Testis (tissue), 3 donors: ENCODE data around the gene MACROD2. TPM values are rescaled to one million over a fixed set of nuclear protein-coding genes. Genes with fewer than 3 reads are reported as not detected.

ENCODE experiments used
- DNase-seq: peaks from one replicate; pipeline ENCODE4 v3.0.0-alpha.2; 2019
- H3K27ac ChIP-seq, 2 donors: fragments of 200-600 bp; sonication (generic); one replicate each; pipeline ENCODE4 v1.5.1; 2019
- H3K27me3 ChIP-seq: fragments of 200-600 bp; sonication (generic); one replicate; pipeline ENCODE4 v1.5.1; 2019
- H3K36me3 ChIP-seq: fragments of 200-600 bp; sonication (generic); one replicate; pipeline ENCODE4 v1.5.1; 2017; ENCODE audit warnings: low read depth; ENCODE audit errors: missing control alignments
- H3K4me1 ChIP-seq: fragments of 200-600 bp; sonication (generic); one replicate; pipeline ENCODE4 v1.5.1; 2019
- H3K4me3 ChIP-seq, 2 donors: fragments of 200-600 bp; sonication (generic); one replicate each; pipeline ENCODE4 v1.5.1; 2017 to 2019
- H3K9me3 ChIP-seq: fragments of 200-600 bp; sonication (generic); one replicate; pipeline ENCODE4 v1.5.1; 2017
- CTCF ChIP-seq, 3 experiments: fragments of 450-650 bp in 2 of 3; fragments of 200-600 bp in 1 of 3; sonication (generic) in 1 of 3; IDR thresholded peaks; one replicate each; pipeline ENCODE4 v1.5.1; 2016 to 2019; ENCODE audit warnings: antibody characterized with exemption in 3 of 3, mild to moderate bottlenecking in 2 of 3, moderate library complexity in 1 of 3
- POLR2A ChIP-seq: fragments of 450-650 bp; IDR thresholded peaks from one replicate; pipeline ENCODE4 v1.6.1; 2017; ENCODE audit warnings: antibody characterized with exemption, mild to moderate bottlenecking, moderate library complexity
- WGBS, 2 donors: methylation state at CpG; one replicate each; pipeline ENCODE4 v1.1.5; 2018; 5-methylcytosine and 5-hydroxymethylcytosine counted together
- intact Hi-C: fragments of 100-400 bp; cut with DNase I; formaldehyde crosslinking; loops from one replicate; pipeline ENCODE4 v1.15.1; 2023; ENCODE audit warnings: low total_unique reads
- polyA plus RNA-seq: library from polyadenylated mRNA; stranded (reverse); fragments of 350-450 nt; fragmentation: Illumina TruSeq; extraction: RNeasy Lipid Tissue Mini Kit (QIAGEN cat#74804); gene quantifications from one replicate; pipeline ENCODE4 v1.2.3, GENCODE V29; 2014; ENCODE audit warnings: low read depth, low replicate concordance; ENCODE audit not compliant: insufficient read depth
- total RNA-seq, 2 donors: library from RNA; depleted of rRNA; stranded (reverse); fragments of >200 nt; gene quantifications; one replicate each; pipeline ENCODE4 v1.2.3, GENCODE V29; 2016

MACROD2 gene
- total and polyA plus RNA-seq, 3 donors from 2014 or later: 12.6 to 20.6 (median 16.8) TPM

- no peaks in the 10 kb centered on the region for H3K4me1 ChIP-seq
- intact Hi-C loops: no loop called here
- H3K27ac ChIP-seq: no peak overlapping the region
- no peaks in the 10 kb centered on the region for H3K27me3 ChIP-seq
- H3K4me3 ChIP-seq: no peak overlapping the region
- WGBS, 2 donors: 94 to 97% methylated on average over 2 of the region's 2 CpGs
- no peak for DNase-seq
- TF ChIP-seq POLR2A (no peak), CTCF (IDR thresholded peaks at IDR 0.05) (no peak)
- H3K36me3 ChIP-seq: no peaks in the 10 kb centered on the region
- no peaks in the 10 kb centered on the region for H3K9me3 ChIP-seq
Measured at GRCh38 chr20:15252304-15252703, 1257.0 kb downstream of the MACROD2 start.

GRCh38 chr20:15253431-15253830, 1258.1 kb downstream of the MACROD2 start:
- no peak overlapping the region for H3K4me3 ChIP-seq
- no peaks in the 10 kb centered on the region for H3K9me3 ChIP-seq
- DNase-seq: no peak
- no peaks in the 10 kb centered on the region for H3K36me3 ChIP-seq
- WGBS, 2 donors: 86 to 97% methylated on average over 5 of the region's 5 CpGs
- intact Hi-C loops: no loop called here
- H3K27ac ChIP-seq: no peak overlapping the region
- no peaks in the 10 kb centered on the region for H3K27me3 ChIP-seq
- H3K4me1 ChIP-seq: no peaks in the 10 kb centered on the region
- TF ChIP-seq POLR2A: no peak
- TF ChIP-seq CTCF (IDR thresholded peaks at IDR 0.05): no peak

- Histone ChIP-seq H3K27me3 (no peaks in the 10 kb centered on the region), H3K9me3 (no peaks in the 10 kb centered on the region), H3K4me1 (no peaks in the 10 kb centered on the region), H3K36me3 (no peaks in the 10 kb centered on the region), H3K27ac (no peak overlapping the region), H3K4me3 (no peak overlapping the region)
- DNase-seq: no peak
- no peak for TF ChIP-seq CTCF (IDR thresholded peaks at IDR 0.05)
- TF ChIP-seq POLR2A: no peak
- WGBS, 2 donors: 66 to 68% methylated on average over 6 of the region's 6 CpGs
- intact Hi-C loops: no loop called here
Measured at GRCh38 chr20:15256676-15257568, 1261.6 kb downstream of the MACROD2 start.

- Histone ChIP-seq H3K27ac (no peak overlapping the region), H3K4me1 (no peaks in the 10 kb centered on the region), H3K27me3 (no peaks in the 10 kb centered on the region), H3K36me3 (no peaks in the 10 kb centered on the region), H3K4me3 (no peak overlapping the region), H3K9me3 (no peaks in the 10 kb centered on the region)
- TF ChIP-seq POLR2A (no peak), CTCF (IDR thresholded peaks at IDR 0.05) (no peak)
- intact Hi-C loops: no loop called here
- 76 to 87% methylated on average over 1 of the region's 1 CpG for WGBS, 2 donors
- no peak for DNase-seq
Measured at GRCh38 chr20:15257569-15257870, 1262.2 kb downstream of the MACROD2 start.
